GM18870 (cell line): ENCODE data around the gene S100A13.
A peak's percentile ranks its signal among the peaks of the same experiment; 100 is the strongest.
"Not testable (repeated sequence)": the region's sequence is repeated elsewhere in the genome, so short reads cannot be mapped to it uniquely, and the experiment has no call there.

Experiments
- ATAC-seq: cut with Tn5 transposase; IDR thresholded peaks from one replicate; pipeline ENCODE4 v1.9.1; 2021; ENCODE audit warnings: moderate library complexity; ENCODE audit not compliant: unreplicated experiment

The S100A13 gene

DNA sequence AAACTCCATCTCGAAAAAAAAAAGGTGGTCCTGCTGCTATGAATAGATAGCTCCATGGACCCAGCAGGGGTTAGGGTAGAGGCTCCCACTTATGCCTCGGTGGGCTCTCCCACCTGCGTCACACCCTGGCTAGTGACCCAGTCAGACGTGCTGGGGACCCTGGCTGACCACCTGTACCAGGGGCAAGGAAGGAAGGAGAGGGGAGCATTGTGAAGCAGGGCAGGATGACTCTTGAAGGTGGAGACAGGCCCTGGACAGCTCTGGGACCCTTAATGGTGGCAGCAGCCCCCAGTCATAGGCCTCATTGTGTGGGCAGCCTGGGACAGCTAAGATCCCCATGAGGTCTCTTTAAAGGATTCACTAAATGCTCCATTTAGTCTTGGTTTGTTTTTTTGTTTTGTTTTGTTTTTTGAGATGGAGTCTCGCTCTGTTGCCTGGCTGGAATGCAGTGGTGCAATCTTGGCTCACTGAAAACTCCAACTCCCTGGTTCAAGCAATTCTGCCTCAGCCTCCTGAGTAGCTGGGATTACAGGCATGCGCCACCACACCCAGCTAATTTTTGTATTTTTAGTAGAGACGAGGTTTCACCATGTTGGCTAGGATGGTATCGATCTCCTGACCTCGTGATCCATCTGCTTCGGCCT lies 20.8 kb upstream of the S100A13 start:
- ATAC-seq: no peak

DNA sequence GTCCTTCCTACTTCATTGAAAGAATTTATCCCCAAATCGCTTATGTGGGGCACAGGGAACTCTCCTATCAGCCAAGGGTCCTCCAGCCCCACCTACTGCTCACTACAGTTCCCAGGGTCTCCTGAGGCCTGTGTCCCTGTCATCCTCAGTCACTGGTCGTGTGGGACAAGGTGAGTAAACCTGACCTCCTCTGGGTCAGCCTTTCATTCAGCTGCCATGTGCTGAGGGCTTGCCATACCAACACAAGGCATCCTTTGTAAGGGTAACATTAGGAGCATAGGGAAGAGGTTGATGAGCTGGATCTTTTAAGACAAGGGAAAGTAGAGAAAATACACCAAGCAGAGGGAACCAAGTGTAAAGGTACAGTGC lies 20.0 kb upstream of the S100A13 start:
- no peak for ATAC-seq

DNA sequence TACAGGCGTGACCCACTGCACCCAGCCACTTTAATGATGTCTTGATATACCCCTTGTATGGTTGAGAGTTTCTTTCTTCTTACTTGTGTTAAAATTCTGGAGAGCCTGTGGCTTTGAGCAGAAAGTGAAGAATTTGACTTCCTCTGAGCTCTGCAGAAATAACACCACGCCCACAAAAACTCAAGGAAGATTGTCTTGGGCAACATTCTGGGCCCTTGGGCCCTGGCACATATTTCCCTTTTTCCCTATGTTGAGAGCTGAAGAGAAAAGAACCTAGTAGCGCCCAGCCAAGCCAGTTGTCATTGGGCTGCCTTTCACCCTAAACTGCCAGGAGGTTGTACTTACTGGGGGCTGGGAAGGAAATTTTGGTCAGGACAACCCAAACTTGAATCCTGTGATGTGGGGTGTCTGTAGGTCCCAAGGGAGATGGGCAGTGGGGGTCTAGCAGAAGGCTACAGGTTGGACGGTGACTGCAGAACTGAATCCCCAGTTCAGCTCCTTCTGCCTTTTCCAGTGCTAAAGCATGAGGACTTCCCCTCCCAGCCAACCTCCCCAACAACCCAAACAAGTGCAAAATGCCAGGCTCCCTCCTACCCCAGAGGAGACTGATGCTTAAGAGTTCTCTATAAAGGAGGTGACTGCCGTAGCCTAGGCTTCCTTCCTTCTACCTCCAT lies 19.5 kb upstream of the S100A13 start:
- ATAC-seq: no peak

DNA sequence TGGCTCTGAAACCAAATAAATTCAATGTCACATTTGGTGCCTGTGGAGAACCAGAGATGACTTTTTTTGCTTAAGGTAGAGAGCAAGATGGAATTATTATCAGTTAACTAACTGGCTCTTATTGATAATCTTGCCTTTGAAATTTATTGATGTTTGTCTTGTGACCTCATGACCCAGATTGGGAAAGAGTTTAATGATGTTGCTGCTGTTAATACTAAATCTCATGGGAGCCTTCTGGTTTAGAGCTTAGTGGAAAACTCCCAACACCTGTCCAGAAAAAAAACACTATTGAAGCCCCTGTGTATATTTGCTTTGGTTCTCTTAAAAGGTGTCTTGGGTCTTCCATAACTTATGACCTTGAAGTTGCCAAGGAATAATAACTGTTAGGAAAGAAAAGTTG lies 16.5 kb upstream of the S100A13 start:
- no peak for ATAC-seq

DNA sequence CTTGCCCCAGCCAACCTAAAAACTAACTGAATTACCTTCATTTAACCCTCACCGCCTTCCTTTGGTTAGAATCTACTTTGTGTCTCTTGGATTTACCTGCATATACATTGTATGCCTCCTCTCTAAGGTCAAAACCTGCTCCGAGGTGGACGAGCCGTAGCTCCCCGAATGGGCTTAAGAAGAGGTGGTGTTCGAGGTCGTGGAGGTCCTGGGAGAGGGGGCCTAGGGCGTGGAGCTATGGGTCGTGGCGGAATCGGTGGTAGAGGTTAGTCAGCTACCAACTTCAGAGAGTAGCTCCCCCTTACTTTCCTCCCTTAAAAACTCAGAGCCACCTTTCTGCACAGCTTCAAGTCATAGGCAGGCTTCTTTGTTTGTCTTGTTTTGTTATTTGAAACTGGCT lies 15.8 kb upstream of the S100A13 start:
- ATAC-seq: no peak

DNA sequence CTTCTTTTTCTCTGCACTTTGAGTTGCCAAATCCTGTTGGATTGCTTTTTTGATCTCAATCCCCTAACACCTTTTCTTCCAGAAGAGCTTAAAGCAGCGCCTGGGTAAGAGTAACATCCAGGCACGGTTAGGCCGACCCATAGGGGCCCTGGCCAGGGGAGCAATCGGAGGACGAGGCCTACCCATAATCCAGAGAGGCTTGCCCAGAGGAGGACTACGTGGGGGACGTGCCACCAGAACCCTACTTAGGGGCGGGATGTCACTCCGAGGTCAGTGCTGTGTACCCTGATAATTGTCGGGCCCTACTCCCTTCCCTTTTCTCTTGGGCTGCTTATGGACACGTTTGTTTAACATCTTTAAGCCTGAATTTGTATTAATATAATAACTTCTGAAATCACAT lies 14.9 kb upstream of the S100A13 start:
- no peak for ATAC-seq

DNA sequence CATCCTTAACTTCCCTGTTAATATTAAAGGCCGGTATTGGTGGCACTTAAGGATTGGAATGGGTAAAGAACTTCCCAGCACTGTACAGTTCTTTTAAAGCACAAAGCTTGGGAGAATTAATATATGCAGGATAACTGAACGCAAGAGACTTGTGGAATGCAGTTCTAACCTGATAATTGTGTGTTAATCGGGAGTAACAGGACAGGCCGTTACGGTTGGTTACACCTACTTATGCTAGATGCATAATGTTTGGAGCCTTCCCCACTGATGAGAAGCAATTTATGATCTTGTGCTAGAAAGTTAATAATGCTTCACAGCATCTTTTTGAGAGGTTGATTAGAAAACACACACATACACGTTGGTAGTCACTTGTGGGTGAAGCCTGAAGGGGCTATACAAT lies 13.6 kb upstream of the S100A13 start:
- ATAC-seq: no peak

DNA sequence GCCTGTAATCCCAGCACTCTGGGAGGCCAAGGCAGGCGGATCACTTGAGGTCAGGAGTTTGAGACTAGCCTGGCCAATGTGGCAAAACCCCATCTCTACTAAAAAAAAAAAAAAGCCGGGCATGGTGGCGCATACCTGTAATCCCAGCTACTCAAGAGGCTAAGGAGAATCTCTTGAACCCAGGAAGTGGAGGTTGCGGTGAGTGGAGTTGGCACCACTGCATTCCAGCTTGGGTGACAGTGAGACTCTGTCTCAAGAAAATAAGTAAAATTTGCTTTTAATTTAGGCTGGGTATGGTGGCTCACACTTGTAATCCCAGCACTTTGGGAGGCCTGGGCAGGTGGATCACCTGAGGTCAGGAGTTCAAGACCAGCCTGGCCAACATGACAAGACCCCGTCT lies 12.9 kb upstream of the S100A13 start:
- ATAC-seq: not testable (repeated sequence)

DNA sequence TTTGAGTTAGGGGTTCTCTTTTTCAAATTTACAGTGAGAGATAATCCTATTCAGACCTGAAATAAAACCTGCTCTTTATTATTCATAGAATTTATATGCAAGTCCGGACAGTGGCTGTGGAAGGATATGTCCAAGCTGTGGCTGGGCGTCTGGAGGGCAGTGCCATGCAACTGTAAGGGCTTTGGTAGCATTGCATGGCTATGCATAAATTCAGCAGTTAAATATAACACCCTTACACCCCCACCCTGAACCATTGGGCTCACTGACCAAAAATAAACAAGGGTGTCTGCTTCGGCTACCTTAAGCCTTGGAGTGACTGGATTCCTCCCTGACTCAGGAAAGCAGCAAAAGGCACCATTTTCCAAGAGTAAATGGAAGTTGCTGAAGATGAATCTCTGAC lies 12.0 kb upstream of the S100A13 start:
- no peak for ATAC-seq

DNA sequence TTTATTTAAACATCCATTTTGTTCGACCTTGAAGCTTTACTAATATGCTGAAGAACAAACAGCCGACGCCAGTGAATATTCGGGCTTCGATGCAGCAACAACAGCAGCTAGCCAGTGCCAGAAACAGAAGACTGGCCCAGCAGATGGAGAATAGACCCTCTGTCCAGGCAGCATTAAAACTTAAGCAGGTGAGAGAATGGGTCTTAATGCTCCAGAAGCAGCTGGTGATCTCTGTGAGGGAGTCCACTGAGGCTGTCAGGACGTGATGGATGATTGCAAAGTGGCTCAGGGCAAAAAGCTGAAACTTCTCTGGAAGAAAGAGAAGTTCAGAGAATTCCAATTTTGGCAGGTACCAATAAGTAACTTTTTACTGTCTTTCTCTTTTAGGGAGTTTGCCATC lies 11.0 kb upstream of the S100A13 start:
- no peak for ATAC-seq

DNA sequence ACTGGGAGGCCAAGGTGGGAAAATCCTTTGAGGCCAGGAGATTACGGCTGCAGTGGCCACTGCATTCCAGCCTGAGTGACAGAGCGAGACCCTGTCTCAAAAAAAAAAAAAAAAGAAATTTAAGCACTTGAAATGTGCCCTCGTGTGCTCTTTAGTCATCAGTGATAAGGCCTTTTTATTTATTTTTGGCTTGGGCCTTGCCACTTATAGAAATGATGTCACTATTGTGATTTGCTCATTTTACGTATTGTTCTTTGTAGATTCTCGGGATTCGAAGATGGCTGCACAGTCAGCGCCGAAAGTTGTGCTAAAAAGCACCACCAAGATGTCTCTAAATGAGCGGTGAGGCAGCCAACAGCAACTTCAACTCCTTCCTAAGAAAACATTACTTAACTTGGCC lies 9.0 kb upstream of the S100A13 start:
- no peak for ATAC-seq

DNA sequence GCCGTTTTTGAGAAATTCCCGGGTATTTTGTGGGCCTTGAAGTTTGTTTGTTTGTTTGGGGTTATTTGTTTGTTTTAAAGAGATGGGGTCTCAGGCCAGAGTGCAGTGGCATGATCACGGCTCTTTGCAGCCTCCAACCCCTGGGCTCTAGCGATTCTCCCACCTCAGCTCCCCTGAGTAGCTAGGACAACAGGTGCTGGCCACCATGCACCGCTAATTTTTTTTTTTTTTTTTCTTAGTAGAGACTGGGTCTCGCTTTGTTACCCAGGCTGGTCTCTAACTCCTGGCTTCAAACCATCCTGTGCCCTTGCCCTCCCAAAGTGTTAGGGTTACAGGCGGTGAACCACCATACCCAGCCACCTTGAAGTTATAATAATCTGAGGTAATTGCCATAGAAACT lies 8.6 kb upstream of the S100A13 start:
- ATAC-seq: no peak

DNA sequence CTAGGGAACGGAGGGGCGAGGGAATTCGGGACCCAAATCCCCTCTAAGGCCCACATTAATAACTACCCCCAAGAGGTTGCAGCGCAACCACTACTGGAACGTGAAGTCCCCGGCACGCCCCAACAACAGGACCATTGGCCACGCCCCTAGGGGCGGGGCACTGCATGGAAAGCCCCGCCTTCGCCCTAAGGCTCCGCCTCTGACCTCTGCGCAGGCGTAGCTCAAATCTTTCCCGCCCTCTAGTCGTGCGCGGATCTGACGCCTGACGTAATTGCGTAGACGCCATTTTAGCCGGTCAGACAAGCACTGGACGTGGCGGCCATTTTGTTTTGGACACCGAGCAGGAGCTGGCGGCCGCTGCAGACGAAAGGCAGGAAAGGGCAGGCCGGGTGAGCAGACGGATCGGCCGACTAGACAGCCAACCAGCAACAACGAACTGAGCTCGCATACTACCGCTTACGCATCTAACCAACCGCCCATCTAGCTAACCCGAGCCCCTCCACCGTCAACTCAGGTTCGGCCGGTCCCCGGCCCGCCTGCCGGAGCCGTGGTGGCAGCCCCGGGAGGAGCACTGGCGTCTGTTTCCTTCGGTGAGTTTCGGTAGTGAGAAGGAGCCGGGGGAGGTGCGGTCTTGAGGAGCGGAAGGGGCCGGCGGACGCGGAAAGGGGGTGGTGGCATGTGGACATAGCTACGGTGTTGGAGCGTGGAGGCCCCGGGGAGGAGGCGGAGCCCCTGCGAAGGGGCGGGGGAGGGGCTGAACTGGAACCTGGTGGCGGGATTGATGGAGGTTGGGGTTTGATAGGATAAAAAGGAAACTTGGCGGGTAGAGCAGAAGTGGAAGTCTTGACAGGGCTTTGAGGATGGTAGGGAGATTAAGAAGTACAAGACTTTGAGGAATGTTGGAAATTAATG lies 6.7 kb upstream of the S100A13 start, which contains the start of gene CHTOP:
Gene CHTOP, plus strand, starts transcription at position 313 of the 912 bp plus-strand sequence. CDS start 2,523 bp downstream, outside the sequence.
- ATAC-seq: peak; percentile 86

DNA sequence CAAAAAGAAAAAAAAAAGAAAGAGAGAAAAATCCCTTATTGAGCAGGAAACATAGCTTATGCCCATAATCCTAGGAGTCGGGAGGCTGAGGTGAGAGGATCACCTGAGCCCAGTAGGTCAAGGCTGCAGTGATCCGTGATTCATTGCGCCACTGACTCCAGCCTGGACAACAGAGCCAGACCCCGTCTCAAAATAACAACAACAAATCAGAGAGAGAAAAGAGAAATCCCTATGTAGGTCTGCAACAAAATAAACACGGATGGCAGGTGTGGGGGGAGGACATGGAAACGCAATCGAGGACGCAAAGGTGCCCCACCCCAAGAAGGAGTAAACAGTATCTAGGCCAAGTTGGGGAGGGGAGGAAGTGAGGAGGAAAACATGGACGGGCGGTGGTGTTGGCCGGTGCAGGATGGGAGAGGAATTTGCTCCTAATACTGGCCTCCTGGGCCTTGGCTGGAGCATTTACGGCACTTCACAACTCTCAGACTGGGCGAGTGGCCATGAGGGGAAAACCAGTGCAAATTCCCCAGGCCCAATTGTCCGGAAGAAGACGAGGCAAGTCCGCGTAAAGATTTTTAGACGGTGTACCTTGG lies 6.0 kb upstream of the S100A13 start:
- ATAC-seq: no peak

DNA sequence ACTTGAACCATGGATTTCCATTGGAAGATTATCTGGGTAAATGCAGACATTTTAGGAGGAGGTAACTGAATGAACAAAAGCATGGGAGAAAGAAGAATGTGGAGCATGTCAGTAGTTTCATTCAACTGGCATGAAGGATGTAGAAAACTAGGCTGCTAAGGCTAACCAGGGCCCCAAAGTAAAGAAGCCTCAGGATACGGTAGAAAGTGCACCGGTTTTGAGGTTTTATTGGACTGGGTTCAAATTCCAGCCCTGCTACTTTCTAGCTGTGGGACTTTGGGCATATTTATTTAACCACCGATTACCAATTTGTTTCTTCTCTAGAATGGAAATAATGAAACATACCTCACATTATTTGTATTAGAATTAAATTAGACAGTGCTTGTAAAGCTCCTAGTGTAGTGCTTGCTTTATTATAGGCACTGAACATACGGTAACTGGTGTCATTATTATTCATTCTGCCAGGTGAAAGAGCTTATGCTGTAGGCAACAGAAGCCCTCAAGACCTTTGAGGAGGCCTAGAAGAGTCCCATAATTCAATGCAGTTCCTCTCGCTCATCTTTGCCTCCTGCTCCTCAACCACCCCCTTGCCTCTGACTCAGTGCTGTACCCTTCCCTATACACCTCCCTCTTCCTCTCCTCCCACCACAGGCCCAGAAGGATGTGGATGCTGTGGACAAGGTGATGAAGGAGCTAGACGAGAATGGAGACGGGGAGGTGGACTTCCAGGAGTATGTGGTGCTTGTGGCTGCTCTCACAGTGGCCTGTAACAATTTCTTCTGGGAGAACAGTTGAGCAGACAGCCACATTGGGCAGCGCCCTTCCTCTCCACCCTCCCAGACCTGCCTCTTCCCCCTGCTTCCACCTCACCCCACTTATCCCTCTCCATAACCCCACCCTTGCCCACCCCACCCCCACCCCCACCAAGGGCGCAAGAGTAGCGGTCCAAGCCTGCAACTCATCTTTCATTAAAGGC lies 4.0 kb upstream of the S100A13 start:
- ATAC-seq: no peak

DNA sequence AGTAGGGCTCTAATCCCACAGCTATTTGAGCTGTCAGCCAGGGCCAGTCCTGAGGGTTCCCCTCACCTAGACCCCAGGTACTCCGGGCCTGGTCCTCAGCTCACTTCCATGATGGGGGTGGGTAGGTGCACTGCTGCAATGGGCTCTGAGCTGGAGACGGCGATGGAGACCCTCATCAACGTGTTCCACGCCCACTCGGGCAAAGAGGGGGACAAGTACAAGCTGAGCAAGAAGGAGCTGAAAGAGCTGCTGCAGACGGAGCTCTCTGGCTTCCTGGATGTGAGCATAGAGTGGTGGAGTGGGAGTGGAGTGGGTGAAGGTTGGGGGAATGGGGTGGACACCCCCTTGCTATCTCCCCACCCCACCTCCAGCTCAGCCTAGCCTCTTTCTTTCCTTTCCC lies 3.1 kb upstream of the S100A13 start:
- ATAC-seq: no peak

DNA sequence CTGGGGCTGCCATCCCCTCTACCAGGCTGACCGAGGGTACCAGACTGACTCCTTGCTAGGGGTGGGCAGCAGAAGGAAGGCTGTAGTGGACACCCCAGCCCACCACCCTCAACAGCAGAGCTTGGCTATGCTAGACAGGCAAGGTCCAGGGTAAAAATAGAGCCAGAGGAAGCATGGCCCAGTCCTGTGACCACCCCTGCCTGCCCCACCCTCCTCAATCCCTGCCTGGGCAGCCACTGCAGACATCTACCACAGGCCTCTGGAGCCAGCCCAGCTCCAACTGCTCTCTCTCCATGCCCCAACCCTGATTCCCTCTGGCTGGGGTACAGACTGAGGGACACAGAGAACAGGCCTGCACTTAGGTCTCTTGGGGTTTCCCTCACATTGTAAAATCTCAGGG lies 2.7 kb upstream of the S100A13 start:
- ATAC-seq: no peak

DNA sequence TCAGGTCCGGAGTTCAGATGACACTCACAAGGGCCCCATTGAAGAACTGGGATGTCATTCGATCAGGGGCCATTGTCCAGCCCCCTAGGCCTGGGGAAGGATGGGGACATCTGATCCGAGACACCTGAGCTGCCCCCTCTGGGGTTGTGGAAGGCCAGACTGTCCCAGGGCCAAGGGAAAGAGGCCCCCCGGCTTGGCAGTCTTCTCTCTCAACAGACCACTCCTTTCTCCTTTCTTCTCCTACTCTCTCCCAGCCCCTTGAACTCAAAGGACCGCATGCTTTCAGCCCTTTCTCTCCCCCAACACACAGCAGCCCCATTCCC lies 2.0 kb upstream of the S100A13 start:
- no peak for ATAC-seq

DNA sequence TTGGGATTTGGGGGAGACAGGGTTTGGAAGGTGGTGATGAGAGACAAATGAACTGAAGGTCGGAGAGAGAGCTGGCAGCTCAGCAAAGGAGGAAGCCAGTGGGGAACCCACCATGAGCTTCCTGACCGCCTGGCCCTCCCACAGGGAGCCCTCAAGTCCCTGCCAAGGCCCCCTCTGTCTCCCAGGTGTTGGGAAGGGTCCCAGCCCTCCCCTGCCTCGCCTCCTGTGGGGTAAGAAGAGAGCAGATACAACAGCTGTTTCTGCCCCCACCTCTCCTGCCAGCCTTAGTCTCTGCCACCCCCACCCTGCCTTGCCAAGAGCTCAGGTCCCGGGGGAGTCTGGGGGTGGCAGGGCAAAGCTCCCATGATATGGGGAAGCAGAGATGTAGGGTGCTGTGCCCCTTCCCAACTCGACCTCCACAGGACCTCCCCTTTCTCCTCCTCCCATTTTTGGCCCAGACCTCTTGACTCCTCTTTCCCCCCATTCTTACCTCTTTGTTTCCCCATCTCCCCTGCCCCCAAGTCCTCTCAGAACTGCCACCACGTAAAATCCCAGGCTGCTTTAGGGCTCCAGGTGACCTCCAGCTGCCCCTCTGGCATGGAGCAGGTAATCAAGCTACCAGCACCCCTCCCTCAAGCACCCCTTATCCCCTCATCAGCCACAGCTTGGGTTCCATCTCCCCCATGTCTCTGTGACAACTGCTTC lies 1.5 kb upstream of the S100A13 start:
- no peak for ATAC-seq
